Activated CD4-positive, CD25-positive, alpha-beta regulatory T cell treated with anti-CD3 and anti-CD28 coated beads, Interleukin-2, amount 50 U/mL, for 72 hours (primary cell): ENCODE data around the gene TCF7L2.
"Not testable (repeated sequence)": the region's sequence is repeated elsewhere in the genome, so short reads cannot be mapped to it uniquely, and the experiment has no call there.

Experiments
- DNase-seq: peaks from one replicate; pipeline ENCODE4 v3.0.0; 2021

The TCF7L2 gene

DNA sequence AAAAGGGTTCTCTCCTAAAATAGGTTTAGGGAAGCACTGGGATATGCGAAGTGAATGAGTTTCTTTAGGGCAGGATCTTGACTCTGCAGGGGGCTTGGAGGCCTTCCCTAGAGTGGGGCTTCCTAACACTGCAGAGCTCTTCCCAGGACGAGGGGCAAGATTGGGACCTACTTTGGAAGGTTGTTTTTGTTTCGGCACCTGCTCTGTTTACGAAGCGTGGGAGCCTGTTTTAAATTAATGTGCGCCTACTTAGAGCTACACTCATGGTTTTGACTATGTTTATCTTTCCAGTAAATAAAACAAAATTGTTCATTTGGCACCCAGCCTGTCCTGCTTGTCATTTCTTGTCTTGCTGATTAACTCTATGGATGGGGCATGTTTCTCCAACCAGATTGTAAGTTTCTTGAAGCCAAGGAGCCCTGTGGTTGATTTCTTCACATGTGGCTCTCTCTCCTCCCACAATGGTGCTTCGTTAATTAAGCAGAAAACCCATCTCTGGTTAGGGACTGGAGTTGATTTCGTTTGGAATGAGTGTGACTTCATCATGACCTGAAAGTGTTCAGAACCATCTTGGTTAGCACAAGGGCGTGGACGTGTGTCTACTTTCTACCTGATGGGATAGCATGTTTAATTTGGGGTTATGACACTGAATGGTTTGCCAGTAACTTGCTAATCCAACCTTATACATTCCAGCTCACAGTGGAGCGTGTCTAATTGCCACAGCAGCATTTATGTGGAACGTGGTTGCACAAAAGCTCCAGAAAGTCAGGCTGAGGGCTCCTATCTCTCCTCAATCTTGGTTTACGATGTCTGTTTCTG lies 98.1 kb downstream of the TCF7L2 start:
- no peak for DNase-seq

DNA sequence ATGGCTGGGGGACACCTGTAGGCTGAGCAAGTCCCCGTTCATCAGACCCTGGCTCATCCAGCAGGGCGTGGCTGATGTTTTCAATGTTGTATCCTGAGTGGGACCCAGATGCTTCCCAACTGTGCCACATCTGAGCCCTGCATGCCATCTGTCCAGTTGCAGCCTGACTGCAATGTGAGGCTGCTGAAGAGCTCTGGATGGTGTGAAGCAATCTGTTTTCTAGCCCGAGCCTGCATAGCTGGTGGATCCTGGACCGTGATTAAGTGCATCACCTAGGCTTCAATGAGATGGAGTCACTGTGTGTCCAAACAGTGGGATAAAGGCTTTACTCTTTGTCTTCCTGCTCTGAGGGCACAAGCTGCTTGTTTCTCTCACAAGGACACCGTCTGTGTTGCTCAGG lies 99.8 kb downstream of the TCF7L2 start:
- no peak for DNase-seq

DNA sequence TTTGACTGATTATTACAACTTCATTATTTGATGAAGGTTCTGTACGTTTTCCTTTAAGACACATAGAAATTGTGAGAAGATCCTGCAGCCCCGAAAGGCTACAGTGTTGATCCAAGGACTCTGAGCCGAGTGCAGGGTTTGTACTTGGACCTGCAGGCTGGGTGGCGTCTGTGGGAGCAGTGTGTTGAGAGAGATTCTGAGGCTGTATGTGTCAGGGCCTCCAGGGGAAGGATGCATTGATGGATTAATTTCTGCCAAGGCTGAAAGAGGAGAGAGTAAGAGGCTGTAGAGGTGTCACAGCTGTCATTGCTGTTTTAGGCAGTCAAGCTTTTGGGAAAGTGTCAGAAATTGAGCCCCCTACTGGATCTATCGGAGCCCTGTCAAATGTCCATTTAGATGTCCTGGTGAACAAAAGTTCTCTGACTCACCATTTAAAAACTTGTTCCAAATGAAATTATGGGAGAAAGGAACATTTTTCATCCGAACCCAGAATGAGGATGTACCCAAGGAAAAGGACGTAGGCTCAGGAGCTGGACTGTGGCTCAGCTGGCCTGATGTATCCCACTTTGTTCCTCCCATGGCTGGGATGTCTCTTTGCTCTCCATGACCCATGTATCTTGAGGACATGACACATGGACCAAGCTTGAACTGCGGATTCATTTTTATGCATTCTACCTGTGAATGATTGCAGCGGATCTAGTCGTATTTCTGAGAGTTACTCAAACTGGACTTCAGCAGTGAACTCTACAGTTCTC lies 102.2 kb downstream of the TCF7L2 start:
- no peak for DNase-seq

DNA sequence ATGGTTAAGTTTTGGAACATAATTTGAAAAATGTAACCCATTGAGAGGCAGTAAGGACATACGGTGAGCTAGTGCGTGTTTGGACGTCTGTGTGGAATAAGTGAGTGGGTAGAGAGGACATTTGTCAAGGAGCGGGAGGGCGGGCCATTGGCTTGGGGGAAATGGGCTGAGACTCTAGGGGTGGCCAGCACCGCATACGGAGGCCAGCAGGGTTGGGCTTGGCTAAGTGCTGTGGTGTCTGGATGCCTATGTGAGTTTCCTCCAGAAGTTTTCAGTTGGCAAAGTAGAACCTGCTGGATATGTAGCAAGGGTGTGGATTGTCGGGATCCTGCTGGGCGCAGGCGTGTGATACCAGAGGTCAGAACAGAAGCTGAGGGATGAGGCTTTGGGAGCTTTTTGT lies 103.0 kb downstream of the TCF7L2 start:
- DNase-seq, result no peak

DNA sequence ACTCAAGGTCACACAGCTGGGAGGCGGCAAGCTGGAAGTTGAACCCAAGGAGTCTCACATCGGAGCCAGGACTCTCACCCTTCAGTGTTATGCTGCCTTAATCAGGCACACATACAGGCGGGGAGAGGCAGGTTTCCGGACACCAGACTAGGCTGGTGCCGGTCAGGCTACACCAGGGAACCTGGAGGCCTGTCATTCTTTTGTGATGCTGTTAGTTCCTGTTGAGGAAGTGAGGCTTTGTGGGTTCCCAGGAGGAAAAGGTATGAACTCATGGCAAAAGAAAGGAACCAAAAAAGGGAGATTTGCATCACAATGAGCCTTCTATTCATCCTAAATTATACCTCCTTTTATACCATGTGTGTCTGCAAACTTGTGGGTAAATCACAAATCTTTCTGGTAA lies 103.8 kb downstream of the TCF7L2 start:
- no peak for DNase-seq

DNA sequence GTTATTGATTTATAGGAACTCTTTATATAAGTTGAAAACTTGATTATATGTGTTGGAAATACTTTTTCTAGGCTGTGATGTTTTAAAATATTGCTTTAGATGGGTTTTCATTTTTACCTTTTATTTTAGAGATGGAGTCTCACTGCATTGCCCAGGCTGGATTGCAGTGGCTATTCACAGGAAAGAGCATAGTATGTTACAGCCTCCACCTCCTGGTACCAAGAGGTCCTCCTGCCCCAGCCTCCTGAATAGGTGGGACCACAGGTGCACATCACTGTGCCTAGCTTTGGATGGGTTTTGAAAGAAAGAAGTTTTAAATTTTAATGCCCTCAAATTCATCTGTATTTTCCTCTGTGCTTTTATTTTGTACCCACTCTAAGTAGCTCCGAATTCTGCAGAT lies 105.4 kb downstream of the TCF7L2 start:
- DNase-seq, result no peak

DNA sequence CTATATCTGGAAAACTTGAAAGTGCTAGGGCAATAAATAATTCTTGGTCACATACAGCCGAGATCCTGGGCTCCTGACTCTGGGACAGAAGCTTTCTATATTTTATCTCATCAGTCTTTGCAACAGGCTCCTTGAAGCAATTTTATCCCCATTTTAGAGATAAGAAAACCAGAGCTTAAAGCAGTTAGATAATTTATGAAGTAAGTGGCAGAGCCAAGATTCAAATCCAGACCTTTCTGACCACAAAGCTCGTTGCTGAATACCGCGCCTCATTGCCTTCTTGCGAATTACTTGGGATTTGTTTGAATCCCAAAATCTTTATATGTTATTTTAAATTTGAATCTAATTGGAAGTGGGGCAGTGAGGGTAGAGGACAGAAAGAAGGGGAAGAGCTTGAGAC lies 106.0 kb downstream of the TCF7L2 start:
- DNase-seq, result no peak

DNA sequence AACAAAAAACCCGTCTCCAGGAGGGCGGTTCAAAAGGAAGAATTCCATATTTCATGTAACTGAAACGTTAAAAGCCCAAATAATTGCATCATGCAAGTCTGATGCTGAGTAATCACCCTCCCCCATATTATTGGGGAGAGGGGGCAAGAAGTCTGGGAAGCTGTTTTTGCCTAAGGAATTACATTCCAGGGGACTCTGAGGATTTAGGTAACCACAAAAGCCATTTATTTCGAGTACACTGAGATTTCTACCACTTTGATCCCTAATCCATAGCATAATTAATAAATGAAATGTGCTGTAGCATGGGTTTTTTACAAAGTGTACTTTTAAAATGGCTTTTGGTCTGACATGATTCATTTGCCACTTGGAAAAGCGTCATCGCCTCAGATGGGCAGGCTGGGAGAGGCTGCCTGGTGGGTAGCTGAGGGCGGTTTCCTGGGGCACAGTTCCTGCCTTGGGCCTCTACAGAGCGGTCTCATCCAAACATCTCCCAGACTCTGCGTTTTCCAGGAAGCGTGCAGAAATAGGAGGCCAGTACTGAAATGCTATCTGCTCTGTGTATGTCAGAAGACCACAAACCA lies 106.5 kb downstream of the TCF7L2 start:
- no peak for DNase-seq

DNA sequence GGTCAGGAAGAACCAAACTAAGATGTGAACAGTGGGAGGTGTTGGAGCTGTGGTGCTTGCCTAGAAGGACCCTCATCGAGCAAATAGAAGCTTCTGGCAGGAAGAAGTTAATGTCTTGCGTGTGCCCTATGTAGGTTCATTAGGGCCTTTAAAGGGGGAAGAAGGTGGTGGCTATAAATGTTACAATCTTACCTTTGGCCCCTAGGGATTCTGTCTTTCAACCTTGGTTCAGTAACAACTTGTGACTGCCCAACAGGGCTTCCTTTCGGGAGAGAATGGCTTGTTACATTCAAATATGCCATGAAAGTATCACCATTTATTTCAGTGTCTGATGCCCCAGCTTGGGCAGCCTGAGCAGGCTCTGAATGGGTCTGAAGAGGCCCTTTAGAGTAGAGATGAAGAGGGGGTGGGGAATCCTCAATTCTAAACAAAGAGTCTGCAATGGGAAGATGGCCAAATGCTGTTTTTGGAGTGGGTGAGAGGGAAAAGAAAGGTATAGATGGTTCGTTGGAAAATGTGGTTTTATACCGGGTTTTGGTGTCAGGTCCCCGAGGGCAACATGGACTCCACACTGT lies 108.0 kb downstream of the TCF7L2 start:
- DNase-seq, result no peak

DNA sequence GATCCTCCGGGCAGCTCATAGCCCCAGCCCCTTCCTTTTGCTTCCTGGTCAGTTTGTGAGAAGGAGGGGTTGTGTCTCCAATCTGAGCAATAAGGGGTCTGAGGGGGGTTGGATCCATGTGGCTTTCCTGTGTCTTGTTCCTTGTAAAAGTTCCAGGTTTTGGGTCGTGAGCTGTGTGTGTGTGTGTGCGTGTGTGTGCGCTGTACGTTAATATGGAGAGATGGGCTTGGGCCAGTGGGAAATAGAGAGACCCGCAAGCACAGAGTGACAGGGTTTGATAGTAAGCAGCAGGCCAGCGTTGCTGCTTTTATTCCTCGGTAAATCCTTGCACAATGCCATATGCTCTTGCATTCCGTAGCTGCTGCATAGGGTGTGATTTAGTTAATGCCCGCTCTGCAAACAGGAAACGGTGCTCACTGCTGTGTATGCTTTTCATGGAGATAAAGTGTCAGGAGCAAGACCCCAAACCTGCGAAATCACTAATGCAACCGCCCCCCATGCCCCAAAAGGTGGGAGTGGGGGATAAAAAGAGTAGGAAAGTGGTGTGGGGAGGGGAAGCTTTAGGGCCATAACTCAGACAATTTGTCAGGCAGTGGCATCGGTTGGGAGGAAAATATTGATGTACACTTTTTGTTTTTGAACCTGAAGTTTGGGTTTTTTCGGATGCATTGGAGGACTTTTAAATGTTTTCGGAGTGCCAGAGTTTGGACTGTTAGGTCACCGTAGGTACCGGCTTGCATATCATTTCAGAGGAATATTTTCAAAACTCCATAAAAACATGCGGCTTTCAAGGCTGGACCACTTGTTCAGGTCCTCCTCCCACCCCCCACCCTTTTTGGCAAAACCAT lies 108.7 kb downstream of the TCF7L2 start:
- no peak for DNase-seq

DNA sequence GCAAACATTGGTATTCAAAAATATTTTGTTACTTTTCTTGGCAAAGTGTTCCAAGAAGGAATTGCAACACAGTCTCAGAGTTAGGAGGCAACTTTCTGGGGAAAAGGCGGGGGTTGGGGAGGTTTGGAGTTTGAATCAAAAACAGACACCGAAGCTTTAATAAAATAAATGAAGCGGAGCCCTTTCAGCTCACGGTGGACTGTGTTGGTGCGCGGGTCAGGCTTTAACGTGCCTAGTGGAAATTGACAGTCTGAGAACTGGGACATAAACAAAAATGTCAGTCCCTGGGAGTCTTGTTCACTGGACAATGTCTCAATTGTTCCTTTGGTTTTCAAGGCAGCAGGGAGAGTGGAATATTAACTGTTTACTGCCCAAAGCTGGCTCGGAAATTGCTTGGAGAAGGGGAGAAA lies 109.3 kb downstream of the TCF7L2 start:
- DNase-seq, result no peak

DNA sequence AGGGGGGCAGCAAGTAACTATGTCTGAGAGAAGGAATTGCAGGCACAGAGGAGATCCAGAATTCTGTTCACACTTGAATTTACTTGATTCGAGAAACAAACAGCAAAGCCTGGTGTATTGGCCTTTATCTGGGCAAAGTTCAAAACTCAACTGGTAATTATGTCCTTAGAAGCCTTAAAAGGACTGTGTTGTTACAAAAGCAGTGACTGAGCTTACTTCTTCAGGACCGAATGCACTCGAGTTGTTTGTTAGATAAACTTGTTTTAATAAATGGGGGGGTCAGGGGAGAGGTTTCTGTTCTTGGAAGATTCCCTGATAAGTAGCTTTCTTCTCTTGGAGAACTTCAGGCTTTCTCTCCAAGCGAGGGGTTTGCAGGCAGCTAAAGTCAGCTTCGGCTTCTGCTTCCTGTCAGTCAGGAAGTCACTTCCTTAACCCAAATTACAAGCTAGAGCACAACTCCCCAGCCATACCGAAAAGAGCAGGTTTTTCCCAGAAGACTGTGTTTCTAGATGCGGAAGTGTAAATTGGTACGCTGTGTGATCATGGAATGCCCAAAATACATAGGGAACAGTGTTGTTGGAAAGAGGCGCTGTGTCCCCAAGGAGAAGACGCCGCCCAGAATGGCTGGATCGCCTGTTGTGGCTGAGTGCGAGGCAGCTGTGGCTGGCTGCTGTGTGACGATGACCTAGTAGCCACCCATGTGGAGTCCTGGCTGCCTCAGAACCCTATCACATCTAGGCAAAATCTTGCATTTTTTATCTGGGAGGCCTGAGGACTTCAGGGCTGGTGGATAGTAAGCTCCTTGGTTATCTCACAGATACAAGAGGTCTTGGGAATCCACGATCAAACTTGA lies 110.4 kb downstream of the TCF7L2 start:
- no peak for DNase-seq

DNA sequence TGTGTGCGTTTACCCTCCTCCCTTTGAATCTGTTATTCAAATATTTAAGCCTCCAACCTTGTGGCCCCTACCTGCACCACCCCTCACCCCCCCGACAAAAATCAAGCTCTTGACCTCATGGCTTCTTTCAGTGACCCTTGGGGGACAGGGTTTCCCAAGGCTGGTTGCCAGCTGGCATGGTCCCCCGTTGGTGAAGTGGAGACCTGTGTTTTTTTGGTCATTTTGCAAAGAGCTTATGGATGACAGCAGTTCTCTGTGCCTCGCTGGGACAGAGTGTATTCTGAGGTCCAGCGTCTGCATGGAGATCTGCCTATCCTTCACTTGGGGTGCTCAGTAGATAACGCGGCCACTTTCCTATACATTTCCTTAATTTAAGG lies 111.0 kb downstream of the TCF7L2 start:
- no peak for DNase-seq

DNA sequence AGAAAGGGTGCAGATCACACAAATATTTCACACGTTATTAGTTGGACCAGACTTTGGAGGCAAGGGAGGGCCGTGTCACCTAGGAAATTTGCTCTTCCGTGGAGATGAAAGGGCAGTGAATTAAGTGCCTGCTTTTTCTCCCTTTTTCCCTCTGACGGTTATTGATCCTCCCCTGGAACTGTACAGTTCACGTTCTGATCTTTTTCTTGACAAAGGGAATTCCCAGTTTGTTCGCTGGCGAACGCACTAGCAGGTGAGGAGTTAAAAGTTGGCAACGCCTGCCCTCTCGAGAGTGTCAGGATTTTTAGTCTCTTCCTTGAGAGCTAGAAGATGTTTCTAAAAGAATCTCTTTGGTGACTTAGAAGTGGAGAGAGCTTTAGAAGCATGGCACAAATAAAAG lies 111.5 kb downstream of the TCF7L2 start:
- DNase-seq, result no peak

DNA sequence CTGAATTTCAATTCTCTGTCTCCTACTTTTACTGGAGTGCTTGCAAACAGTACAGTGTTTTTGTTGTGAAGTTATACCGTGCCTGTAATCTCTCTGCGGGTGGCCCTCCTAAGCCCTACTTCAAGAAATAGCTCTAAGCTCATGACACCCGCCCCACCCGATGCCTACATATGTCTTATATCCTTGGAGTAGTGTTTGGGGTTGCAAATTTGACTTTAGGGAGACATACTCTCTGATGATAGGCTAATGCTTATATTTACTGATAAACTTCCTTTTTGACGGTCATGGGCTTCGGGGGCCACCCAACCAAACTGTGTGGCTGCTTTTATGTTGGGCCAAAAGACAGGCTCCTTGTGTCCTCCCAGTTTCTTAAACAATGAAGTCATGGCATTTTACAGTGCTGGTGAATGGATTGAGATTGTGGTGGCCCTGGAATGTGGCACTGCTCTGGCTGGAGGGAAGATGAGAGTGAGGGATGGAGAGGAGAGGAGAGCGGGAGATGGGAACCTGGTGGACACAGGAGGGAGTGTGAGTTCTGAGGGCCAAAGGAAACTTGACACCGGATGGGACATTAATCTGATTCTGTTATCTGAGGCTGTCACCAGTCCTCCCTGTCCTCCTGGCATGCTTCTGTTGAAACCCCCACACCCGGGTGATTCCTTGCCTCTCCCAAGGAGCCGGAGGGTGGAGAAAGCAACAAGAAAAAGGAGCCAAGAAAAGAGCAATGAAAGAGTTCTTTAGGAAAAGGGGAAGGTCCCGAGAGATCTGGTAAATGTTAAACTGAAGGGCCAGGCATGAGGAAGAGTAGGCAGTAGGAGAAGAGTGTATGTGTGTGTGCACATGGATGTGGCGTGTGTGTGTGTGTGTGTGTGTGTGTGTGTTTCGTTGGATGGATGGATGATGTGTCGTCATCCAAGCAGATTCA lies 113.3 kb downstream of the TCF7L2 start:
- DNase-seq, result no peak

DNA sequence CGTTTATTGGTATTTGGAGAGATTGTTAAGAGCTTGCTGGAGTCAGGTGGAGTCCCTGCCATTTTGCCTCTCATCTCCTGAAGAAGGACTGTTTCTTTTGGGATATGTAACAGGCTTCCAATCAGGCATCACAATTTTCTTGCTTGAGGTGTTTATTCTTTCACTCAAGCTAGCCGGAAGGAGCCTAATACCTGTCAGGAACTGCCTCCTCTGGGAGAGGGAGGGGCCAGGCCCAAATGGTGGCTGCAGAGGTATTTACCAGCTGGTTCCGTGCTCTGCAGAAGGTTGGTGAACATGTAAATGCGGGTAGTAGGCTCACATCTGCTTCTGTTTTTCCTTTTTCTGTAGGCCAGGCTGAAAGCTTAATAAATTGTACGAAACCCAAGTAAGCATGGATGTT lies 114.0 kb downstream of the TCF7L2 start:
- no peak for DNase-seq

DNA sequence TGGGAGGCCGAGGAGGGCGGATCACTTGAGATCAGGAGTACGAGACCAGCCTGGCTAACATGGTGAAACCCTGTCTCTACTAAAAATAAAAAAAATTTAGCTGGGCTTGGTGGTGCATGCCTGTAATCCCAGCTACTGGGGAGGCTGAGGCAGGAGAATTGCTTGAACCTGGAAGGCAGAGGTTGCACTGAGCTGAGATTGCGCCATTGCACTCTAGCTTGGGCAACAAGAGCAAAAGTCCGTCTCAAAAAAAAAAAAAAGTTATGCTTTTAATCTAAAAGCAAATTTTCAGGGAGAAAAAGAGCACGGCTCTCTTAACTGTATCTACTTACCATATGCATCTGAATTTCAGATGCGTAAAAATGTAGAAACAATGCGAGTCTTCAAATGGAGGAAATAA lies 116.1 kb downstream of the TCF7L2 start:
- not testable (repeated sequence) for DNase-seq

DNA sequence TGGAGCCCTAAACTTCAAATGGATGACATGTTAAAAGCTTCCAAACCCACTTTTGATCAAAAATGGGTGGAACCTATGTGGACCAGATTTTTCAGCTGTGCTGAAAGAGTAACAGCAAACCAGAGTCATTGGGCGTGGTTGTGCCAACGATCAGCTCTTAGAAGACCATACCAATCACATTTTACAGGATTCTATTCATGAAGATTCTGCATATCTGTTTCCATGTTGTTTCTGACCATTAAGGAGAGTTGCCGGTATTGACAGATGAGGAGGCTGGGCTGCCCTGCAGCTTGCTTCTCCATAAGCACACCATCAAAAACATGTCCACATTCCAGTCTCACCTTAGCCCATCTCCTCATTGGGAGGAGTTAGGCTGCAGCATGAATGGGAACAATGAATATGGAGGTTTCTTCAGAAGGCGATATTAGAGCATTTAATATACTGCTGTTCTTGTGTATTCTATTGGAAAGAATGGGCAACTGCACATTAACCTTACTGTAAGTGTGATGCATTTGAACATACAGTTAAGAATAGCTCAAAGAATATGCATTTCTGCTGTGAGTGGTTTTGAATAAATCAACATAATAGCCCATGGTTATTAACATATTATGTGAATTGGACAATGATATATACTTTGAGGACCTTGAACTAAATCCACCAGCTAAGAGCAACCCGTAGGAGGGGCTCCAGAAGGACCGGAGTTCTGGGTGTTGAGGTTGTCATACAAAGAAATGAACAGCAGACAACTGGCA lies 116.7 kb downstream of the TCF7L2 start:
- DNase-seq, result no peak

DNA sequence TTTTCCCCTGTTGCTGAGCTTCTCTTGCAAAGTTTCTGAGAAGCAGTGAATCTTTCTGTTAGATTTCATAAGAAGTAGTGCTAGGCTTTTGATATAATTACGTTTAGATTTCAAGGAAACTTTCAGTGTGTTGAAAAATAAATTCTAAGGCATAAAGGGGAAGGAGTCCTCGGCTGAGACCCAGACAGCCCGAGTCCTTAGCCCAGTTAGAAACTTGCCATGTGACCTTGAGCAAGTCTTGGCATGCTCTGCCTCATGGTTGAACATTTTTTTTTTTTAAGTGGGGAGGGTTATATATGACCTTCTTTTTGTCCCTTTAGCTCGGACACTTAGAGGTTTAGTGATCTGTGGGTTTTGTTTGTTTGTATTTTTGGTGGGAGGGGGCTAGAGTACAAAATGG lies 117.5 kb downstream of the TCF7L2 start:
- no peak for DNase-seq
